ENCODE data around the gene SLC16A3. TPM values are rescaled to one million over a fixed set of nuclear protein-coding genes. Genes with fewer than 3 reads are reported as not detected.

SLC16A3 gene
- total and polyA plus RNA-seq, 4 donors, result 1.1 to 10.5 (median 8.8) TPM

GRCh38 chr17:82262344-82262743 is 33.5 kb downstream of the SLC16A3 start:
- 85% methylated on average over 4 of the region's 4 CpGs for WGBS
- no peaks in the 10 kb centered on the region for H3K27me3 ChIP-seq (ENCODE audit: control insufficient read depth in 4 of 4, insufficient read depth in 4 of 4, low read length in 3 of 4)
- H3K36me3 ChIP-seq (ENCODE audit: control insufficient read depth in 4 of 4, insufficient read depth in 3 of 4, low read depth in 1 of 4, low read length in 3 of 4), result peaks cover 9 to 62% (median 47%) of the 10 kb centered on the region in 4 donors
- H3K4me1 ChIP-seq (ENCODE audit: control insufficient read depth in 4 of 4, insufficient read depth in 4 of 4, low read length in 3 of 4), result peaks cover 4 to 13% (median 8%) of the 10 kb centered on the region in 4 donors
- H3K9ac ChIP-seq (ENCODE audit: low read depth in 1 of 2, low read length in 2 of 2), result no peak overlapping the region
- no peaks in the 10 kb centered on the region for H3K9me3 ChIP-seq (ENCODE audit: control insufficient read depth in 4 of 4, low read length in 3 of 4)
- TF ChIP-seq FOXA1 (IDR thresholded peaks at IDR 0.05), result no peak
- TF ChIP-seq YY1 (IDR thresholded peaks at IDR 0.05), result no peak
- TF ChIP-seq EGR1 (IDR thresholded peaks at IDR 0.05; ENCODE audit: low read depth in 2 of 2), result no peak
- no peak for TF ChIP-seq HNF4G (IDR thresholded peaks at IDR 0.05)
- TF ChIP-seq ATF3 (IDR thresholded peaks at IDR 0.05), result no peak
- TF ChIP-seq GABPA (IDR thresholded peaks at IDR 0.05 in 1 of 2, conservative IDR thresholded peaks at IDR 0.05 in 1 of 2), result no peak
- TF ChIP-seq, protein P1, sequence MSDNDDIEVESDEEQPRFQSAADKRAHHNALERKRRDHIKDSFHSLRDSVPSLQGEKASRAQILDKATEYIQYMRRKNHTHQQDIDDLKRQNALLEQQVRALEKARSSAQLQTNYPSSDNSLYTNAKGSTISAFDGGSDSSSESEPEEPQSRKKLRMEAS (IDR thresholded peaks at IDR 0.05), result no peak
- TF ChIP-seq, protein P2, sequence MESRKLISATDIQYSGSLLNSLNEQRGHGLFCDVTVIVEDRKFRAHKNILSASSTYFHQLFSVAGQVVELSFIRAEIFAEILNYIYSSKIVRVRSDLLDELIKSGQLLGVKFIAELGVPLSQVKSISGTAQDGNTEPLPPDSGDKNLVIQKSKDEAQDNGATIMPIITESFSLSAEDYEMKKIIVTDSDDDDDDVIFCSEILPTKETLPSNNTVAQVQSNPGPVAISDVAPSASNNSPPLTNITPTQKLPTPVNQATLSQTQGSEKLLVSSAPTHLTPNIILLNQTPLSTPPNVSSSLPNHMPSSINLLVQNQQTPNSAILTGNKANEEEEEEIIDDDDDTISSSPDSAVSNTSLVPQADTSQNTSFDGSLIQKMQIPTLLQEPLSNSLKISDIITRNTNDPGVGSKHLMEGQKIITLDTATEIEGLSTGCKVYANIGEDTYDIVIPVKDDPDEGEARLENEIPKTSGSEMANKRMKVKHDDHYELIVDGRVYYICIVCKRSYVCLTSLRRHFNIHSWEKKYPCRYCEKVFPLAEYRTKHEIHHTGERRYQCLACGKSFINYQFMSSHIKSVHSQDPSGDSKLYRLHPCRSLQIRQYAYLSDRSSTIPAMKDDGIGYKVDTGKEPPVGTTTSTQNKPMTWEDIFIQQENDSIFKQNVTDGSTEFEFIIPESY (IDR thresholded peaks at IDR 0.05), result no peak
- TF ChIP-seq TAF1 (conservative IDR thresholded peaks at IDR 0.05), result no peak
- TF ChIP-seq JUND (IDR thresholded peaks at IDR 0.05), result no peak
- TF ChIP-seq, protein P3, sequence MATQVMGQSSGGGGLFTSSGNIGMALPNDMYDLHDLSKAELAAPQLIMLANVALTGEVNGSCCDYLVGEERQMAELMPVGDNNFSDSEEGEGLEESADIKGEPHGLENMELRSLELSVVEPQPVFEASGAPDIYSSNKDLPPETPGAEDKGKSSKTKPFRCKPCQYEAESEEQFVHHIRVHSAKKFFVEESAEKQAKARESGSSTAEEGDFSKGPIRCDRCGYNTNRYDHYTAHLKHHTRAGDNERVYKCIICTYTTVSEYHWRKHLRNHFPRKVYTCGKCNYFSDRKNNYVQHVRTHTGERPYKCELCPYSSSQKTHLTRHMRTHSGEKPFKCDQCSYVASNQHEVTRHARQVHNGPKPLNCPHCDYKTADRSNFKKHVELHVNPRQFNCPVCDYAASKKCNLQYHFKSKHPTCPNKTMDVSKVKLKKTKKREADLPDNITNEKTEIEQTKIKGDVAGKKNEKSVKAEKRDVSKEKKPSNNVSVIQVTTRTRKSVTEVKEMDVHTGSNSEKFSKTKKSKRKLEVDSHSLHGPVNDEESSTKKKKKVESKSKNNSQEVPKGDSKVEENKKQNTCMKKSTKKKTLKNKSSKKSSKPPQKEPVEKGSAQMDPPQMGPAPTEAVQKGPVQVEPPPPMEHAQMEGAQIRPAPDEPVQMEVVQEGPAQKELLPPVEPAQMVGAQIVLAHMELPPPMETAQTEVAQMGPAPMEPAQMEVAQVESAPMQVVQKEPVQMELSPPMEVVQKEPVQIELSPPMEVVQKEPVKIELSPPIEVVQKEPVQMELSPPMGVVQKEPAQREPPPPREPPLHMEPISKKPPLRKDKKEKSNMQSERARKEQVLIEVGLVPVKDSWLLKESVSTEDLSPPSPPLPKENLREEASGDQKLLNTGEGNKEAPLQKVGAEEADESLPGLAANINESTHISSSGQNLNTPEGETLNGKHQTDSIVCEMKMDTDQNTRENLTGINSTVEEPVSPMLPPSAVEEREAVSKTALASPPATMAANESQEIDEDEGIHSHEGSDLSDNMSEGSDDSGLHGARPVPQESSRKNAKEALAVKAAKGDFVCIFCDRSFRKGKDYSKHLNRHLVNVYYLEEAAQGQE (IDR thresholded peaks at IDR 0.05), result no peak
- TF ChIP-seq FOXA2 (IDR thresholded peaks at IDR 0.05), result no peak
- TF ChIP-seq SP1 (IDR thresholded peaks at IDR 0.05), result no peak
- TF ChIP-seq, protein P4, sequence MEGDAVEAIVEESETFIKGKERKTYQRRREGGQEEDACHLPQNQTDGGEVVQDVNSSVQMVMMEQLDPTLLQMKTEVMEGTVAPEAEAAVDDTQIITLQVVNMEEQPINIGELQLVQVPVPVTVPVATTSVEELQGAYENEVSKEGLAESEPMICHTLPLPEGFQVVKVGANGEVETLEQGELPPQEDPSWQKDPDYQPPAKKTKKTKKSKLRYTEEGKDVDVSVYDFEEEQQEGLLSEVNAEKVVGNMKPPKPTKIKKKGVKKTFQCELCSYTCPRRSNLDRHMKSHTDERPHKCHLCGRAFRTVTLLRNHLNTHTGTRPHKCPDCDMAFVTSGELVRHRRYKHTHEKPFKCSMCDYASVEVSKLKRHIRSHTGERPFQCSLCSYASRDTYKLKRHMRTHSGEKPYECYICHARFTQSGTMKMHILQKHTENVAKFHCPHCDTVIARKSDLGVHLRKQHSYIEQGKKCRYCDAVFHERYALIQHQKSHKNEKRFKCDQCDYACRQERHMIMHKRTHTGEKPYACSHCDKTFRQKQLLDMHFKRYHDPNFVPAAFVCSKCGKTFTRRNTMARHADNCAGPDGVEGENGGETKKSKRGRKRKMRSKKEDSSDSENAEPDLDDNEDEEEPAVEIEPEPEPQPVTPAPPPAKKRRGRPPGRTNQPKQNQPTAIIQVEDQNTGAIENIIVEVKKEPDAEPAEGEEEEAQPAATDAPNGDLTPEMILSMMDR (IDR thresholded peaks at IDR 0.05; ENCODE audit: low read depth, low read length, missing input control), result no peak
- no peak for TF ChIP-seq RXRA (IDR thresholded peaks at IDR 0.05)
- H3K4me3 ChIP-seq (ENCODE audit: low read depth in 1 of 3, low read length in 3 of 3), result no peak overlapping the region
- no peak overlapping the region for H3K27ac ChIP-seq (ENCODE audit: low read depth in 1 of 2, low read length in 2 of 2)
- DNase-seq (ENCODE audit: low spot score), result no peak

DNA sequence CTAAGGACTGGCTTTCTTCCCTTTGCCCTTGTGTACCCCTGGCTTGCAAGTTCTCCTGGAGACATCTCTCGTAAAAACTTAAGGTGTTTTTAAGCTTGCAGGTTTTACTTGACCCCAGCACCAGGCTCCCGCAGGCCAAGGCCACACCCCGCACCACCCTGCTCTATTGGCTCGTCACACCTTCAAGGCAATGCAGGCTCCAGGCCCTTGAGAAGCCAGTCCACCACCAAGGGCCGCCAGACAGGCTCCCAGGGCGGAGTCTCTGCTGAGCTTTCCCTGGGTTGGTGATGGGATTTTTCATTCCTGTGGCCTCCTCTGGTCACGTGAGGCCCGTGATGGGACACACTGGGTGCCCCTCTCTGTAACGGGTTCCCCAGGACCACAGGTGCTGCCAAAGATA is 34.8 kb downstream of the SLC16A3 start:
- peaks cover 10 to 25% (median 19%) of the 10 kb centered on the region in 4 donors for H3K4me1 ChIP-seq (ENCODE audit: control insufficient read depth in 4 of 4, insufficient read depth in 4 of 4, low read length in 3 of 4)
- peaks cover 7 to 58% (median 41%) of the 10 kb centered on the region in 4 donors for H3K36me3 ChIP-seq (ENCODE audit: control insufficient read depth in 4 of 4, insufficient read depth in 3 of 4, low read depth in 1 of 4, low read length in 3 of 4)
- H3K9me3 ChIP-seq (ENCODE audit: control insufficient read depth in 4 of 4, low read length in 3 of 4), result no peaks in the 10 kb centered on the region
- H3K4me3 ChIP-seq (ENCODE audit: low read depth in 1 of 3, low read length in 3 of 3), result no peak overlapping the region
- WGBS, result 91% methylated on average over 9 of the region's 9 CpGs
- no peak overlapping the region for H3K27ac ChIP-seq (ENCODE audit: low read depth in 1 of 2, low read length in 2 of 2)
- no peak overlapping the region for H3K9ac ChIP-seq (ENCODE audit: low read depth in 1 of 2, low read length in 2 of 2)
- no peaks in the 10 kb centered on the region for H3K27me3 ChIP-seq (ENCODE audit: control insufficient read depth in 4 of 4, insufficient read depth in 4 of 4, low read length in 3 of 4)
- DNase-seq (ENCODE audit: low spot score), result no peak
- no peak for TF ChIP-seq ATF3 (IDR thresholded peaks at IDR 0.05)
- TF ChIP-seq, protein P2 (IDR thresholded peaks at IDR 0.05), result no peak
- no peak for TF ChIP-seq HNF4G (IDR thresholded peaks at IDR 0.05)
- no peak for TF ChIP-seq EGR1 (IDR thresholded peaks at IDR 0.05; ENCODE audit: low read depth in 2 of 2)
- TF ChIP-seq SP1 (IDR thresholded peaks at IDR 0.05), result no peak
- no peak for TF ChIP-seq RAD21 (IDR thresholded peaks at IDR 0.05)
- TF ChIP-seq, protein P3 (IDR thresholded peaks at IDR 0.05), result no peak
- TF ChIP-seq TAF1 (conservative IDR thresholded peaks at IDR 0.05), result no peak
- TF ChIP-seq, protein P1 (IDR thresholded peaks at IDR 0.05), result no peak
- TF ChIP-seq HNF4A (conservative IDR thresholded peaks at IDR 0.05), result no peak
- TF ChIP-seq RXRA (IDR thresholded peaks at IDR 0.05), result no peak
